ENCODE data around the gene REG1B.

REG1B gene

GRCh38 chr2:79087785-79088364 is at the start of gene REG1B:
Gene REG1B (minus strand): TSS chr2:79087993. CDS start chr2:79087612, 381 bp downstream.
- no peak for DNase-seq (ENCODE audit: low read depth)

DNA sequence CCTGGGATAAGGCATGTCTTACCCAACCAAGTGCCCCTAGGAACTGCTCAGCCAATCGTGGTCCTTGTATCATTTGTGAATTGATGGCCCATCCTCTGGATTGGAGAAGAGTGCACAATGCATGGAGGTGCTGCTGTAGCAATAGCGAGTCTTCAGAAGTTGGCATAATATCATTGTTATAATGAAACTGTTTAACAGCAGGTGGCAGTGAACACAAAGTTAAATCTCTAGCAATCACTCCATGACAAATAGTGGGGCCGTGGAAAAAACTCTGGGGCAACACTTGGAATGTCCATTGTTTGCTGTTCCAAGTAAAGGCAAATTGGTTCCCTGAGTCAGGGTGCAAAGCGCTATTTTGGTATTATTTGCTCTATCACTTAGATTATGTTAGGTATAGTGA is 43.9 kb upstream of the REG1B start:
- no peak for DNase-seq (ENCODE audit: low read depth)

DNA sequence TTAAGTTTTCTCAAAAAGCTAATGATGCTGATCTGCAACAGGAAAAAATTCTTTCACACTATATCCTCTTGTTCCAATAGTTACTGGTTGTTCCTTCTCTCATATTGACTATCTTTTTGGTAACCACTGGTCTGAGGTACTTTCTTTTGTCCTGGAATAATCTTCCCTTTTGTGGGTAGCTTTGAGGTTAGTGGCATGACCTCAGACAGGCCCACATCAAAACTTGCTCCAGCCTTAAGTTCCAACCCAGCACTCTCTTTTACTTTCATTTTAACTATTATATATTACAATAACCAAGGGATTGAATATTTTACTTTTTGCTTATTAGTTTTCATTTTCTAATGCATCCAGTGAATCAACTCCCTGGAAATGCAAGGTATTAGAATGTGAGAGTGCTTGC is 42.0 kb upstream of the REG1B start:
- no peak for DNase-seq (ENCODE audit: low read depth)

DNA sequence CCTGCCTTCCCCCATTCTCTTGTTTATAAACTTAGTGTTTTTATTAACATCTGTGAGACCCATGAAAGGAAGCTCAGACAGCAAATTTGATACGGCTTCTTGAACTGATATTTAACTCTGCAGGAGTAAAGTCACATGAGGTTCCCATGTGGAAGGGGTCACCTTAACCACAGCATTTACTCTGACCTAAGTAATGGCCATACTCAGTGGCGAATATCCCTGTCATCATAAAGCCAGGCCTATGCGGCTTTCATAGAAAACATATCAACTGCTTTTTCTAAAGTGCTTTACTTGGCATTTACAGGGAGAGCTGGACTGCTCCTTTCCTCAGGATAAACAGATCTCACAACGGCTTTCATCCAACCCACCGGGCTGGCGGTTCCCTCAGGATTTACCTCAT is 41.5 kb upstream of the REG1B start:
- no peak for DNase-seq (ENCODE audit: low read depth)

DNA sequence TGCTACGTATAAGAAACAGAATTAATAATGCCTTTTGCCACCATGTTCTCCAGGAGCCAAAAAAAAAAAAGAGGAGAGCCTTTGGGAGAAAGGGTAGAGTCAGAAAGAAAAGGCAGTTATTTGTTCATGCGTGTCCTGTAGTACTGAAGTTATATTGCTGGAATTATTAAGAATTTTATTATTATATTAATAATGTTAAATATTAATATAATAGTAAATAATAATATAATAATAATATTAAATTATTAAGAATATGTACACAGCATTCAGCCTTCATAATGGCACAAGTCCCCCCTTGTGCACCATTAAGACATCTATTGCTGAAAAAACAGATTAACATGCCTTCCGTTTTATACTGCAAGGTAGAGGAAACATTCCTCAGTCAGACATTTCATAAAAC is 40.6 kb upstream of the REG1B start:
- DNase-seq (ENCODE audit: low read depth) = no peak

- no peak for DNase-seq (ENCODE audit: low read depth)
Measured at GRCh38 chr2:79125721-79125985, 37.9 kb upstream of the REG1B start.

DNA sequence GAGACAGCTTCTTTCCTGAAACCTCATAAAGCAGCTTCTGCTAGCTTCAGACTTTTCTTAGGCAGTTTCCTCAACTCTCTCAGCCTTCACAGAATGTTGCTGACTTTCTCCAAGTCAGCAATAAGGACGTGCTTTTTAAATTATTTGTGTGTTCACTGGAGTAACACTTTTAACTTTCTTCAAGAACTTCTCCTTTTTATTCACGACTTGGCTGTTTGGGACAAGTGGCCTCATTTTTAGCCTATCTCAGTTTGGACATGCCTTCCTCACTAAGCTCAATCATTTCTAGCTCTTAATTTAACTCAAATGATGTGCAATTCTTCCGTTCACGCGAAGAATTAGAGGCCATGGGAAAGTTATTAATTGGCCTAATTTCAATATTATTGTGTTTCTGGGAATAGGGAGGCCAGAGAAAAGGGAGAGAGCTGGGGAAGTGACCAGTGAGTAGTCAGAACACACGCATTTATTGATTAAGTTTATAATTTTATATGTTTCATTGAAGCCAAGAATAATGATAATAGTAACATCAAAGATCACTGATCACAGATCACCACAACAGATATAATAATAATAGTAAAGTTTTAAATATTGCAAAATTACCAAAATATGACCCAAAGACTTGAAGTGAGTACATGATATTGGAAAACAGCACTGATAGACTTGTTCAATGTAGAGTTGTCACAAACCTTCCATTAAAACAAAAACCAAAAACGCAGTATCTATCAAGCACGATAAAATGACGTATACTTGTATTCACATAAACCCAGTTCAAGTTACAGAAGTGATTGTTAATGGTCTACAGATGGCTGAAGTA is 37.3 kb upstream of the REG1B start:
- no peak for DNase-seq (ENCODE audit: low read depth)

GRCh38 chr2:79122676-79123075 is 34.9 kb upstream of the REG1B start:
- no peak for DNase-seq (ENCODE audit: low read depth)

DNA sequence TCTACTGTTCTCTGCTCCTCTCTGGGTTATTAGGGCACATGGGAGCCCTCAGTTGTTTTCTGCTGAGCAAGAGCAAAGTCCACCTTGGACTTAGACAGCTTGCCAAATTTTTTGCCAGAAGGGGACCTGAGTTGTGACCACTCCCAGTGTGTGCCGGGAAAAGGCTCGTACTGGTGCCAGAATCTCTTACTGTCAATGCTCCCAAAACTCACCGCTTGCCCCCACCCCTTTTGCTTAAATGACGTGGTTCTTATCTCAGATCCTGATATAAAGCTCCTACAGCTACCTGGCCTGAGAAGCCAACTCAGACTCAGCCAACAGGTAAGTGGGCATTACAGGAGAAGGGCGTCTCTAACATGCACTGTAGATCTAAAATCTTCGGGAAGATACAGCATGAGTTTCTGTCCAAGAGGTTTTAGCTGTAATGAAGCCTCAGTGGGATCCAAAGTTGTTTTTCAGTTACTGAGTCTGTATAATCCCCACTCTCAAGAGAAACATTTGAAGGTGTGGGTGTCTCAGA is 32.5 kb upstream of the REG1B start, which contains the start of gene REG1A:
Gene REG1A (plus strand): TSS at position 295 of the 520 bp plus-strand sequence. CDS start 374 bp downstream, outside the sequence.
- DNase-seq (ENCODE audit: low read depth) = no peak

DNA sequence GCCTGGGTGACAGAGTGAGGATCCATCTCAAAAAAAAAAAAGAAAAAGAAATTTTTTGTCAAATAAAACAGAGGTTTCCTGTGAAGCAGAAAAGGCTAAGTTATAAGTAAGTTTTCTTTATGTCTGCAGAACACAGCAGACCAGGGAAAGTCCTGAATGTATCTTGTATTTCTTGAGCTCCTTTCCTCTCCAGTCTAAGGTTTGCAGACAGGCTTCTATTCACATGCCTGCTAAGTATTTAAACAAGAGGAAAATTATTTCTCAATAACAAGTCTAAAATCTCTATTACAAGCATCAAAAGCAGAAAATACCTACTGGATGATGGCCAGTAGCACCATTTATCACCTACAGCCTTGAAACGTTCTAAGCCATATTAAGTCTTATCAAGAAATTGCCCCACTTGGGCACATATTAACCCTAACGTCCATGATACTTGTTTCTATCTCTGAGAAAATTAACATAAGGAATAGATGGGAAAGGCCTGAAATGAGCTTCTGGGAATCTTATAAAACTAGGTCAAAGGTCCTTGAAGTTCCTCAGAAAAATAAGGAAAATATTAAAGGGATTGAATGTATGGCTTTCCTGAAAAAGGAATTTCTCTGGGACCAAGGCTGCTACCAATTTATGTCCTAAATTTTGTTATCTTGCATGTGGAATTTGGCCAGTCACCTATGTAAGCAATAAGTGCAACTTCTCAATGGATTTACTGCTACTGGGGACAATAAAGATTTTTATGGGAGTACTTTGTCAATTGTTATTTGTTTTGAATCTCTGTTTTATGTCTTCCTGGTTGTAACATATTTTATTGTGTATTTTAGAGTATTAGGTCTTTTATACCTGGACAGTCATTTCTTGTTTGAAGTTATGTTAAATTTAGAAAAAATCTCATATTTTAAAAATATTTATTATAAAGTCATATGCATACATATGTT is 29.5 kb upstream of the REG1B start:
- no peak for DNase-seq (ENCODE audit: low read depth)

- DNase-seq (ENCODE audit: low read depth) = no peak
Measured at GRCh38 chr2:79114797-79115494, 27.2 kb upstream of the REG1B start.

- DNase-seq (ENCODE audit: low read depth) = no peak
Measured at GRCh38 chr2:79112269-79112668, 24.5 kb upstream of the REG1B start.

GRCh38 chr2:79105259-79105658 is 17.5 kb upstream of the REG1B start:
- no peak for DNase-seq (ENCODE audit: low read depth)

GRCh38 chr2:79103214-79103613 is 15.4 kb upstream of the REG1B start:
- no peak for DNase-seq (ENCODE audit: low read depth)

DNA sequence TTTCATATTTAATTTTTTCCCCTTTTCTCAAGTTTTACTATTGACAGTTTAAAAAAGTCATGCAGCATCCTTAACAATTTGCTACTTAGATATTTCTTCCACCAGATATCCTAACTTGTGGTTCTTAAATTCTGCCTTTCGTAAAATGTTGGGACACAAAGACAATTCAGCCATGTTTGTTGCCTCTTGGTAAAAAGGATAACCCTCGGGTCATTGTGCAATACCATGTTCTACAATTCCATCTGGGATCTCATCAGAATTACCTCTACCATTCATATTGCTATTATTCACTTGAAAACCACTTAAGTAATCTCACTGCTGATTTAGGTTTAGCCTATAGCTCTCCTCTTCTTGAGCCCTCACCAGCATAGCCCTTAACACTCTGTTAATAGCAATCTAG is 13.2 kb upstream of the REG1B start:
- no peak for DNase-seq (ENCODE audit: low read depth)

- no peak for DNase-seq (ENCODE audit: low read depth)
Measured at GRCh38 chr2:79100285-79100684, 12.5 kb upstream of the REG1B start.

GRCh38 chr2:79099140-79099686 is 11.4 kb upstream of the REG1B start:
- DNase-seq (ENCODE audit: low read depth) = no peak

DNA sequence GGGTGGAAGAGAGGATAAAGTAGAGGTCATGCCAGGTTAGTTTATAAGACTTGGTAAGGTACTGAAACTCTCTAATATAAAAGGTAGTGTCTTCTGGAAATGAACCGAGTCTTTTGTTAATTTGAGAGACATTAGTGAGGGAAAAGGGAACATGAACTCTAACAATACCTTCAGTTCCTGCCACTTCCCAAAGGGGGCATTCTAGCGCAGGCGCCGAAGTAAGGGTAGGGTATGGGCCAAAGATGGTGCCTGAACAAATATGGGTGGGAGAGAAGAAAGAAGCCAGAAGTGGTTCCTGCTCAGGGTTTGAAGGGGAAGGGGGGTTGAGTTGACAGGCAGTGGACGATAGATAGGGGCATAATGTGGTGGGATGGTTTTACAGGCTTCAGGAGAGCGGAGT is 10.1 kb upstream of the REG1B start:
- DNase-seq (ENCODE audit: low read depth) = no peak

- no peak for DNase-seq (ENCODE audit: low read depth)
Measured at GRCh38 chr2:79090693-79091092, 2.9 kb upstream of the REG1B start.

DNA sequence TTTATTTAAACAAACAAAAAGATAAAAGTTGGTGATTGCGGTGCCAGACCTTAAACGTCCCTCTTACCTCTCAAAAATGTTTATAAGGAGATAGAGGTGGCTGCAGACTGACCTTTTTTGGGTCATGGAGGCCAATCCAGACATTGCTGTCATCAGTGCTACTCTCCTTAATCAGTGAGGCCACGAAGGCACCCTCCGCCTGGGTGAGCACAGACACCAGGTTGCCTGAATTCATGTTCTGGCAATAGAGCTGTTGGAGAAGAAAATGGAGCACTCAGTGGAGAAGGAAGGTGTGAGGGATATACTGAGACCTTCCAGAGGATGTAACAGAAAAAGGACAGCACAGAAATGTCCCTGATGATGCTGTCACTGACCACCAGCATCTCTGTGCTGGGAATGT is 1.5 kb downstream of the REG1B start:
- no peak for DNase-seq (ENCODE audit: low read depth)

DNA sequence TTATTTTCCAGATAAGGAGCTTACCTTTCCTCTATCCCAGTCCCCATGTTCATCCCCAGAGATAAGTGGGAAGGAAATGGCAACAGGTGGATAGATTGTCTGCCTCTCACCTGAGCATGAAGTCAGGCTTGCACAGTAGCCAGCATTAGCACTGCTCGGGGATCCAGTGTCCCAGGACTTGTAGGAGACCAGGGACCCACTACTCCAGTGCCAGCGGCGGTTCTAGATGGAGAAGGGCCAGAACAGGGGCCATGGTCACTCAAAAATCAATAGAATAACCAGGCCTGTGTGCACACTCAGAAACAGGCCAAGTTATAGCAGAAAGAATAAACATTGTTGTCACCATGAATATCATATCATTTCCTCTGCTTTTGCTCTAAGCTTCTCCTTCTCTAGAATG is 2.4 kb downstream of the REG1B start:
- DNase-seq (ENCODE audit: low read depth) = no peak
